GM21619 (cell line): ENCODE results near the gene PF4V1.

Experiments used
- ATAC-seq: cut with Tn5 transposase; IDR thresholded peaks from one replicate; pipeline ENCODE4 v1.9.1; 2021; ENCODE audit not compliant: unreplicated experiment

The PF4V1 gene

DNA sequence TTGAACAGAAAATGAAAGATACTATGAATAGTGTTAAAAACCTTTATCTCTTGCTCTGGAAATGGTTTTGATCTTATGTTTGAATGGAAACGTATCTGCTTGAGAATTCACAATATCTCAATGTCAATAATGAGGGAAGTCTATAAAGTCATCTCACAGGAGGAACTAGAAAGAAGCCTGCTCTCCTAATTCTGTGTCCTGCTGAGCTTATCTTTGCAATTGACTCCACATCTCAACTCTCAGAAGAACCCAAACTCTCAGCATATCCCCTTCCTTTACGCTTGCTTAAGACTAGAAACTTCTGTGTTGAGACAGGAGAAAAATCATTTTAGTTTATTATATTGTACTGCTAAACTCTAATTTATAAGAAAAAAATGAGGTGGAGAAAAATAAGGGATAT, 8.3 kb upstream of the PF4V1 start:
- ATAC-seq, result no peak

DNA sequence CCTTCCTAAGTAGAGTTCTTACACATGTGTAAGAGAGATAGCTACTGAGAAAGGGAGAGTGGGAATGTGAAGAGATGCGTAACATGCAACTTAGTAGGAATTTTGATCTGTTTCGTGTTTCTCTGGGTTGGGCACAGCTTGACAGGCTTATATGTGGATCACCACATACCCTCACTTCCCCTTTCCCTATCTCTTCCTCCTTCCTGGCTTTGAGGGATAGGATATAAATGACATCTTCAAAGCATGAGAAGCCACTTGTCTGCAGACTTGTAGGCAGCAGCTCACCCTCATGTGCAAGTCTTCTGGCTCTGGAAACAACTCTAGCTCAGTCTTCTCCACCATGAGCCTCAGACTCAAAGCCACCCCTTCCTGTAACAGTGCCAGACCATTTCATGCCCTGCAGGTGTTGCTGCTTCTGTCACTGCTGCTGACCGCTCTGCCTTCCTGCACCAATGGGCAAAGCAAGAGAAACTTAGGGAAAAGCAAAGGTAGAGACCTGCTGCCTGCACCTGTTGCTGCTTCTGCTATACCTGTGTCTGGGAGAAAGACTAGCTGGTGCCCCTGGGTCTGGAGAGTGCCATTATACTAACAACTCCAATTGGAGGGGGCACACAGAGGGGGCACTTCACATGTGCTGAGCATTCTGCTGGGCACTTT, 5.4 kb upstream of the PF4V1 start:
- ATAC-seq, result no peak

DNA sequence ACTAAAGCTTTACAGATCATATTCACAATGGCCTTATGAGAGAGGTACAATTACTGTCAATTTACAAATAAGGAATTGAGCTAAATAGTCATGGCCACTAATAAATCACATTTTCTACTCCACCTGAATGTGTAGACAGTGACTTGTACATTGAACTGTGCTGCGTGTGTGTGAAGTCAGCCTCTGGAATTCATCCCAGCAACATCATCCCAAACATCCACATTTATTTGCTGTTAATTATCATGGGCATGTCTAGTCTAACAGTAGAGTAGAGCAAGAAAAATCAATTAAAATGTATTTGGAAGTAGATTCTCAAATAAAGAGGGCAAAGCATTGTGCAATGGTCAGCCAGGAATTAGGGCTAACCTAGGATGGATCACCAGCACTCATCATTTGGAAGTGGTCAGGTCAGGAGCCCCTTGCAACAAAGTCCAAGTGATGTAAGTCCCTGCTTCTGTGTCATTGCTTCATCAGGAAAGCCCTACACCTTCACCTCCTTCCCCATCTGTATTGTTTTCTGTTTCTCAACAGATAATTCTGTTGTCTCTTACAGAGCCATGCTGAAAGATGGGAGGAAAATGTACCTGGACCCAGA, 4.8 kb upstream of the PF4V1 start:
- ATAC-seq, result no peak

DNA sequence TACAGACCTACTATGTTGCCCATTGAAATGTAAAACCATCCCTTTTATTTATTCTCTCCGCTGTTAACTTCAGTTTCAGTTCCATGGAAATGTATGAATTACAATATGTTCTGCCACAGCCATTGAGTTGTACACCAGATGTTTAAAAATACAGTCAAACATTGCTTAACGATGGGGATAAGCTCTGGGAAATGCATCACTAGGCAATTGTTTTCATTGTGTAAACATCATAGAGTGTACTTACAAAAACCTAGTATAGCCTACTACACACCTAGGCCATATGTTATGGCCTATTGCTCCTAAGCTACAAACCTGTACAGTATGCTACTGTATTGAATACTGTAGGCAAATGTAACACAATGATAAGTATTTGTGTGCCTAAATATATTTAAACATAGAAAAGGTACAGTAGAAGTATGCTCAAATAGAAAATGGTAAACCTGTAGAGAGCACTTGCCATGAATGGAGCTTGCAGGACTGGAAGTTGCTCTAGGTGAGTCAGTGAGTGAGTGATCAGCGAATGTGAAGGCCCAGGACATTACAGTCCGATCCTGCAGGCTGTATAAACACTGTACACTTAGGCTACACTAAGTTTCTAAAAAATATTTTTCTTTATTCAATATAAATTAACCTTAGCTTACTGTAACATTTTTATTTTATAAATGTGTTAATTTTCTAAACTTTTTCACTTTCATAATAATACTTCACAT, 2.7 kb upstream of the PF4V1 start:
- ATAC-seq, result no peak

DNA sequence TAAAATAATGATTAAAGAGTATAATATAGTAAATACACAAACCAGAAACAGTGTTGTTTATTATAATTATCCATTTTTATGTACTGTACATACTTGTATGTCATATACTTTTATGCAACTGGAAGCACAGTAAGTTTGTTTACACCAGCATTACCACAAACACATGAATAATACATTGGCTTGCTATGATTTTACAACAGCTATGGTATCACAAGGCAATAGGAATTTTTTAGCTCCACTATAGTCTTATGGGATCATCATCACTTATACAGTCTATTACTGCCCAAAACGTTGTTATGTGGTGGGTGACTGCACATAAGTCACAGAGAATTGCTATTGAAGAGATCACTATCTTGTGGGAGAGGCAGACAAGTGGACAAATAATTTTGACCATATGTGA, 1.8 kb upstream of the PF4V1 start:
- ATAC-seq, result no peak

DNA sequence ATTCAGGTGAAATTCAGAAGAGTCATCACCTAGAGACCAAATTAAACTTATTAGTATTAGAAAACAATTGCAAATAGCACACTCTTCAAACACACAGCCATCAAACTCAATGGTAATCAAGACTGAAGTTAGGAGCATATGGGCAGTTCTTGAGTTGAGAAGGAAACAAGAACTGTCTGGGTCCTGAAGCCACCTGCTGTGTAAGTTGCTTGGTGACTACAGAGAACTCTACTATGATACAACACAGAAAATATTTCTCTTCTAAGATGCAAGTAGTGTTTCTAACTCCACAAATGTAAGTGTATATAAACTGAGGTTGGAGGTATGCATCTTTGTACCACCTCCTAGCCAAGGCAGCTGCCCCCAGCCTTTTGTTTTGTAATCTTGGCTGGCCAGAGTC, 325 bp upstream of the PF4V1 start:
- ATAC-seq, result no peak

DNA sequence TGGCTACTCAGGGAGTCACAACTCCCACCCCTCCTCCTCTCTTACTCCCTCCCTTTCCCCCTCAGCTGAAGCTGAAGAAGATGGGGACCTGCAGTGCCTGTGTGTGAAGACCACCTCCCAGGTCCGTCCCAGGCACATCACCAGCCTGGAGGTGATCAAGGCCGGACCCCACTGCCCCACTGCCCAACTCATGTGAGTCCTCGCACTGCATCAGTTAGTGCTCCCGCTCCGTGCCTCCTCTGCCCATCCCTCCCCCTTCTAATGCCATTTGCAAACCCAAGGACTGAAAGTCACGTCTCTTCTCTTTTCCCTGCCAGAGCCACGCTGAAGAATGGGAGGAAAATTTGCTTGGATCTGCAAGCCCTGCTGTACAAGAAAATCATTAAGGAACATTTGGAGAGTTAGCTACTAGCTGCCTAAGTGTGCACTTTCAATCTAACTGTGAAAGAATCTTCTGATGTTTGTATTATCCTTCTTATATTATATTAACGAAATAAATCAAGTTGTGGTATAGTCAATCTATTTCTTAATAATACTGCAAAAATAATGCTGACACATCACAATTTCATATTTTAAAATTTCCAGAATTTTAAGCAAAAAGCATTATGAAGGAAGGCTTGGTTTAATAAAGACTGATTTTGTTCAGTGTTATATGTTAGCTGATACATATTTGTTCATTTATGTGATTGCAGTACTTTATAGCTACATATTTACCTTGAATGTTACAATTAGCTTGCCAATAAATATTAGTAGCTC, 800 bp downstream of the PF4V1 start:
- no peak for ATAC-seq

DNA sequence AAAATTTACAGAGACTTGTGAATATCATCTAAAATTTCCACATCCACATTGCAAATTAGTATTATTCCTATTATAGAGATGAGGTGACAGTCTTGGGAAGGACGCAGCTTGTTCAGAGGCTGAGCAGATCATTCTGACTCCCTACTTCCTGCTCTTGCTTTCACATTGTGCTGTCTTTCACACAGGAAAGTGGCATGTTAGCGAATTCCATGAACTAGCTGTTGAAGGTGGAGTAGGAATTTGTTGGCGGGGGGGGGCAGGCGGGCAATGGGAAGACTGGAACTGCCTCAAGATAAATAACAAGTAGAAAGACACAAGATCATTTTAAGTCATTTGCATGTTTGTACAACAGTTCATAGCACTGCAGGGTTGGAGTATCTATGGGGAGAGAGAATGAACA, 2.3 kb downstream of the PF4V1 start:
- no peak for ATAC-seq

DNA sequence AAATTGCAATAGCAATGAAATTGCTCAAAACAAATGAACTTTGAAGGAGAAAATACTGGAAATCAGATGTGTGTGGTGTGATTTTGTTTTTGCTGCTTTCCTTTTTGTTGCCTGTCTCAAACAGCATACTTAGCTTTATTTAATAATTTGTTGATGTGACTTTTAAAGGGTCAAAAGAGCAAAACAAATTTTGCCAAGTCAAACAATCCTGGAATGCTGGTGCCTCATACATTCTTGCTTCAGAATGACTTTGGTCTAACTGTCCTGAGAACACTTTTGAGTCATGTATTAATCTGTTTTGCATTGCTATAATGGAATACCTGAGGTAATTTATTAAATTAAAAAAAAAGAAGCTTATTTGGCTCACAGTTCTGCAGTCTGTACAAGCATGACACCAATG, 3.4 kb downstream of the PF4V1 start:
- ATAC-seq, result no peak

DNA sequence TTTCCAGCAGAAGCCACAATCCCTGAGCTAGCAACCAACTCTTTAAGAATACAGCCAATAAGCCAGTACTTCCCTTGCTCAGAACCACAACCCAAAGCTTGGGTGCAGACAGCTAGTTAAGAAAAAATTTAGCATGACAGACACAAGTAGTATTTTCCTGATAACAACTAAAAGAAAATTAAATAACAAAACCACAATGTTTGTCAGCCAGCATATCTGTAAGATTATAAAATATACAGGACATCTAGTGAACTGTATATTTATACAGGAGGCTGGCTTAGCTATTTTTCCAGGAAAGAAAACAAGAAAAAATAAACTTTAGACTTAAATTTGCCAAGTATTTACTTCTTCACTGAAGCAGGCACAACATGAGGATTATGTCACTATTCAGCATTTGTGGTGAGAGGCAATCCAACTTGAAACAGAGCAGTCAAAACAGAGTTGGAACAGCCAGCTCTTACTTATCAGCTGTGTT, 6.6 kb downstream of the PF4V1 start:
- no peak for ATAC-seq

DNA sequence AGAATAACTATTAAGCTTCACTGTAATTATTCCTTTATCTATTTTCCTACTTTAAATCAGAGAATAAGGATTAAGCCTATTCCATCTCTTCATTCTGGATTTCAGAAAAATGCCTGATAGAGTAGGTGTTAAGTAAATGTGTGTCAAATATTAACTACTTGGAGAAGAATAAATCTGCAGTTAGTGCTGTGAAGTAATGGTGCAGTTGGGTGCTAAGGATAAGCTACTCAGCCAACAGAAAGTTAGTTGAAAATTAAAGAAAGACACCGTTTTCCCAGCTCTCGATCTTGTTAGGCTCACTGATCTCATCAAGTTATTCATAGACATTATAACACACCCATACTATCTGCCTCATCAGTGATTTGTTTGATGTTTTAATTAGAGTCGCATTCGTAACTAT, 7.1 kb downstream of the PF4V1 start:
- ATAC-seq, result no peak

DNA sequence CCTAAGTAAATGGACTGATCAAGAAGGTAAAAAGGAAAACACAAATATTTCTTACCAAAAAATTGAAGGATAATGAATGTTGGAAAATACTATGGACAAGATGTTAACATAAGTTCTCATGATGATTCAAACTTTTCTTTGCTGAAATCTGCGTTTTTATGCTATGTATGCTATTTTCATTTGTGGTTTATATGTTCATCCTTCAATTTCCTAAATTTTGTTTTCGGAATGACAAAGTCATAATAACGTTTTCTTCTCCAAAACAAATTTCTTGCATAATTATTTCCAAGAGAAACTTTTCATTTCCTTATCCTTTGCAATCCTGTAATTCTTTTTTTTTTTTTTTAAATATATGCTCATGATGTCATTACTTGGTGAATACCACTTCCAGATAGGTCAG, 7.8 kb downstream of the PF4V1 start:
- ATAC-seq, result no peak

DNA sequence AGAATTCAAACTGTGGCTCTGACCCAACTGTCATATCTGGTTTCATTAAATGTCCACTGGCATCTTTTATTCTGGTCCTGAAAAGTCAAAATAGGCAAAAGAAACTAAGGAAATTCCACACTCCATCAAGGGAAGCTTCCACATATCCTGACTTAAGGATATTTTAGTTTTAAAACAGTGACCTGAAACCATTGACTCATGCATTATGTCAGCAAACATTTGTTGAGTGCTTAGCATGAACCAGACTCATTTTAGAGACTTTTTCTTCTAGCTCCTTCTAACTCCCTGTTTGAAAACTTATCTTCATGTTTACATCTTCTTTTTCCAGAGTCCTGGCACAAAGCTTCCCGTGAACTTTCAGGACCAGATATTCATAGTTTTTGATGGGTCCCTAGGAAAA, 9.2 kb downstream of the PF4V1 start:
- no peak for ATAC-seq

DNA sequence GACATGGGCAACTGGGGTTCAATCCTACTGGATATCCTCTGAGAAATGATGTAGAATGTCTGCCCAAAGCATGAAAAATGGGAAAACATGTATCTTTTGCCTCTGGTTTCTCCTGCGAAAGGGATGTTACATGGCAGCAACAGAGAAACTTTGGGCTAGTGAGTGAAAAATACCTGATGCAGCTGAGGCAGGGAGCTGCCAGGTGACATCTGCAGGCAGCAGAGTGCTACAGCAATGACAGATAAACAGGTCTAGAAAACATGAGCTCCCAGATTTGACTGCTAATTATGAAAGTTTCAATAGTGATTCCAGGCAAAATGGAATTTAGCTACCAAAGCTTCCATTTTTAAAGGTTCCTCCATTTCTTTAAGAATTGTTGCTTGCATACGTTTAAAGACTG, 11.3 kb downstream of the PF4V1 start:
- no peak for ATAC-seq

DNA sequence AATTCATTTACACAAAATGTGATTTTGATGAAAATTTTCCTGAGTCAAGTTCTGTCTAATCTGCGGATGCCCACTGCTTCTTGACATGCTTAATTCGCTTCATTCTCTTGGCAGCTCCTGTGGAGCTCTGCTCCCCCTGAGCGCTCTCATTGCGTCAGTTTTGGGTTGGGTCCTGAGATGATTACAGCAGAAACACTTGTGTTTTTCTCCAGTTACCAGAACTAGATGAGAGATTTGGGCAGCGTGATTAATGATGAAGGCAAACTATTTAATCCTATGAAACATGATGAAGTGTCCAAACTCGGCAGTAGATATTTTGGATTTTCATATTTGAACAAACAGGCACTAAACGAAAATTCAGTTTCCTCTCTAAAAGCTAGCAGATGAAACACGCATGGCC, 11.9 kb downstream of the PF4V1 start:
- ATAC-seq, result no peak

DNA sequence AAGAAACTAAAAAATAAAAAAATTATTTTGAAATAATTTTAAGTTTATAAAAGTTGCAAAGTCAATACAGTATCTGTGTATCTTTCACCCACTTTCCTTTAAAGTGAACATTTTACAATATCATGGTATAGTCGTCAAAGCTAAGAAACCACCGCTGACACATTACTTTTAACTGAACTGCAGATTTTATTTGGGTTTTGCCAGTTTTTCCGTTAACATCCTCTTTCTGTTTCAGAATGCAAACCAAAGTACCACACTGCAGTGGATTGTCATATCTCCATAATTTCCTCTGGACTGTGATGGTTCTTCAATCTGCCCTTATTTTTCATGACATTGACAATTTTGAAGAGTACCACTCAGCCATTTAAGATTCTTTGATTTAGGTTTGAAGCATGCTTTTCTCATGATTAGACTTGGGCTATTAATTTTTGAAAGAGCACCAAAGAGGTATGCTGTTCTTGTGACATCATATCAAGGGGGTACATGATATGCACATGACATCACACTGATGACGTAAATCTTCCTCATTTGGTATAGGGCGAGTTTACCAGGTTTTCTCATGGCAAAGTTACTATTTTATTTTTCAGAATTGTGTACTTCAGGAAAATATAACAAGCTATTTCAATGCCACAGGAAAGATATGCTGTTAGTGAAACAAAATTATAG, 12.5 kb downstream of the PF4V1 start:
- ATAC-seq, result no peak

DNA sequence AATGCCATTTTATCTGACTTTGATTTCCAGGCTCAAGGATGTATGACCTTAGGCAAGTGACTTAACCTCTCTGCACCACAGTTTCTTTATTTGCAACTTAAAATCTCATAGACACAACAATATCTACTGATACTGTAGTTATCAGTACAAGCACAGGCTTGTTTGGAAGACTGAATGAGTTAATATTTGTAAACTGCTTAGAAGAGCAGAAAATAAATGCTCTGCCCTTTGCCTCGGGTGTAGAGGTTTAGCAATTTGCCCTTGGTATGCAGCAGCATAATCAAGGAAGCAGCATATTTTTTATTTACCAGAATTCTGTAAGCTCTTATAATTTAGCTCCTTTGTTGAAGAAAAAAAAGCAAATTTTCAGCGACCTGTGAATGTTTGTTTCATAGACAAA, 13.2 kb downstream of the PF4V1 start:
- ATAC-seq, result no peak

DNA sequence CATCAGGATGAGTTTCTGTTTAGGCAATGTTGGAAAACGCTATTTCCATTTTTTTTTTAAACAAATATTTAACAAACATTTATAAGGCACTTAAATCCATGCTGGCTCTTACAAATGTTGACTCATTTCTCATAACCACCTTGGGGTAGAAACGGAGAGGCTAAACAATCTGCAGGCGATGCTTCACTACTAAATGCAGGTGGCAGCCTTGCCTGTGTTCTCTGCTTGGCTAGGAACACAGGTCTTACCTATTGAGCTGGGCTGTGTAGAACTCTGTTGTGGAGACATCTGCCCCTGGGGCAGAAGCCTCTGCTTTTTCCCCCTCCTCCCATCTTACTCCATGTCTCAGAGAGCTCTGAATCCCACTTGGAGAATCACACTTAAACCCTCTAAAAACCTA, 14.7 kb downstream of the PF4V1 start:
- ATAC-seq, result no peak

DNA sequence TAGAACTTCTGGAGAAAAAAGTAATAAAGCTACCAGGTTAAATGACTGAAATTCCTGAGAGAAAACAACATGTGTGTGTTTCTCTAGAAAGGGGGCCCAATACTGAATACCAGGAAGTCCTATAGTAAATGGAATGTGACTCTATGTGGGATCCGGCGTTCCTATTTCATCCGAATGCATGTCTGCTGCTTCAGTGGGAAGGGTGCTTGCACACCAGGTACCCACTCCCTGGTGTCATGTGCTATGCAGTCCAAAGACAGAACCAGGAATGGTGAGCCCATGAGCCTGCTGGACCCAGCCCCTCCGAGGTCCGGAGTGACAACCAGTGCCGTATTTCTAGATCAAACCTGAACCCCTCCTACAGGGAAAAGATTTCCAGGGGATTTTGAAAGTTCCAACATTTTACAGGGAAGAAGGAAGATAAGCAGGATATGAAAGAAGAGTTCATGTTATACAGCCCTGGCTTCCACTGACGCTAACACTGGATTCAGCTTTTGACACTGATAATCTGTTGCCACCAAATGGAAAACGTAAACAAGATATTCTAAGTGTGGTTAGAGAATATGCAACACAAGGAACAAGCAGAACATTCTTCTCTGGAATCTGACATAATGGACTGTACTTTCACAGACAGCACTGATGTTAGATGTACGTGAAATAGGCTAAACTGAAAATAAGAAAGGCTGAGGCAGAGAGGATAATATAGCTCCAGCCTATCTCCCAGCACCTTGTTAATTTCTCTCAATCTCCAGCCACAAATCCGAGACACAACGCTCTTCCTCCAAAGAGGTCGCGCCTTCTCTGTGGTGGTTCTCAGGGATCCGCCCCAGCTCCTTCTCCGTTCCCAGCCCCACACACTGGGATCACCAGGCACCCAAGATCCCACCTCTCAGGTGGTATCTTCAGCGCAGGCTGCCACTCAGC, 15.4 kb downstream of the PF4V1 start:
- no peak for ATAC-seq
